H1 (cell line): ENCODE data around the gene DET1. TPM values are rescaled to one million over a fixed set of nuclear protein-coding genes. Genes with fewer than 3 reads are reported as not detected.

Source experiments
- CTCF ChIA-PET: fragments of 300-600 bp; sonication (Branson Sonifier 250); formaldehyde crosslinking; loops from one replicate; lab custom pipeline; 2021; ENCODE audit not compliant: partially characterized antibody; lab: Charles Lee
- POLR2A ChIA-PET: fragments of 300-600 bp; sonication (Branson Sonifier 250); formaldehyde crosslinking; loops from one replicate; lab custom pipeline; 2021; ENCODE audit warnings: inconsistent platforms; ENCODE audit not compliant: partially characterized antibody; lab: Charles Lee
- DNase-seq, 2 experiments: peaks; one replicate each; pipeline versions ENCODE4 v3.0.0 to v3.0.0-alpha.2; 2010 to 2022; ENCODE audit warnings: low spot score in 2 of 2, low read depth in 1 of 2, mixed read lengths in 1 of 2
- FAIRE-seq: peaks from 2 replicates; lab custom pipeline; 2011; peaks lifted over from hg19 to GRCh38; lab: Jason Lieb, UNC
- H2AFZ ChIP-seq: 2 replicates; pipeline ENCODE4 v1.8.1; 2012; ENCODE audit warnings: low read length, inconsistent platforms
- H2AK5ac ChIP-seq: 2 replicates; pipeline ENCODE4 v1.6.1; 2013; ENCODE audit warnings: low read depth, low read length
- H2BK120ac ChIP-seq: replicated peaks from 2 replicates; pipeline ENCODE3; 2013; ENCODE audit warnings: low read depth, low read length, inconsistent platforms
- H2BK12ac ChIP-seq: 2 replicates; pipeline ENCODE4 v1.6.1; 2013; ENCODE audit warnings: low read depth, low read length
- H2BK15ac ChIP-seq: 2 replicates; pipeline ENCODE4 v1.6.1; 2013; ENCODE audit warnings: low read length
- H2BK20ac ChIP-seq: 2 replicates; pipeline ENCODE4 v1.6.1; 2013; ENCODE audit warnings: low read length
- H2BK5ac ChIP-seq: 2 replicates; pipeline ENCODE4 v1.6.1; 2013; ENCODE audit warnings: low read depth, low read length
- H3K14ac ChIP-seq: 2 replicates; pipeline ENCODE4 v1.6.1; 2013; ENCODE audit warnings: inconsistent platforms; ENCODE audit not compliant: insufficient read length
- H3K18ac ChIP-seq: 2 replicates; pipeline ENCODE4 v1.6.1; 2013; ENCODE audit warnings: low read length; ENCODE audit errors: extremely low read depth
- H3K23ac ChIP-seq: 2 replicates; pipeline ENCODE4 v1.6.1; 2013; ENCODE audit warnings: inconsistent platforms; ENCODE audit not compliant: insufficient read length
- H3K23me2 ChIP-seq: 2 replicates; pipeline ENCODE4 v1.6.1; 2013; ENCODE audit warnings: low read depth, low read length
- H3K27ac ChIP-seq: 2 replicates; pipeline ENCODE4 v1.6.1; 2011; ENCODE audit warnings: low read depth, low read length, inconsistent platforms
- H3K27me3 ChIP-seq, 4 experiments: replicated peaks in 1 of 4; 1 replicate in 1 of 4; 2 replicates in 3 of 4; pipeline versions ENCODE4 v1.6.1 to v1.8.1; 2011 to 2013; ENCODE audit warnings: low read length in 3 of 4, mild to moderate bottlenecking in 3 of 4, inconsistent platforms in 2 of 4, mixed read lengths in 2 of 4, moderate library complexity in 1 of 4; ENCODE audit not compliant: control insufficient read depth in 3 of 4, insufficient read depth in 3 of 4; ENCODE audit errors: extremely low read depth in 1 of 4
- H3K36me3 ChIP-seq, 4 experiments: 2 replicates each; pipeline versions ENCODE4 v1.6.1 to v1.8.1; 2011 to 2013; ENCODE audit warnings: mild to moderate bottlenecking in 4 of 4, low read length in 3 of 4, moderate library complexity in 2 of 4, control low read depth in 1 of 4, inconsistent platforms in 1 of 4; ENCODE audit not compliant: insufficient read depth in 4 of 4, control insufficient read depth in 2 of 4
- H3K4ac ChIP-seq: replicated peaks from 2 replicates; pipeline ENCODE3; 2013; ENCODE audit warnings: low read length, low read depth, mixed read lengths, inconsistent platforms; ENCODE audit not compliant: insufficient read length
- H3K4me1 ChIP-seq, 4 experiments: replicated peaks in 1 of 4; 1 replicate in 1 of 4; 2 replicates in 3 of 4; pipeline versions ENCODE4 v1.6.1 to v1.8.1; 2011 to 2013; ENCODE audit warnings: low read length in 3 of 4, inconsistent platforms in 2 of 4, mixed read lengths in 1 of 4; ENCODE audit not compliant: insufficient read depth in 4 of 4, control insufficient read depth in 3 of 4
- H3K4me2 ChIP-seq, 2 experiments: 2 replicates each; pipeline versions ENCODE4 v1.6.1 to v1.8.1; 2011 to 2013; ENCODE audit warnings: low read depth in 2 of 2, low read length in 2 of 2, control low read depth in 1 of 2, inconsistent platforms in 1 of 2, mild to moderate bottlenecking in 1 of 2; ENCODE audit not compliant: insufficient read depth in 1 of 2
- H3K4me3 ChIP-seq, 4 experiments: fragments of 200-600, 300-600 bp in 1 of 4; sonication (generic), shearing (Covaris generic), sonication (Bioruptor Twin) in 1 of 4; 2 replicates each; pipeline versions ENCODE4 v1.5.1 to v1.8.1; 2011 to 2016; ENCODE audit warnings: low read length in 4 of 4, low read depth in 3 of 4, control low read depth in 2 of 4, inconsistent platforms in 2 of 4, mild to moderate bottlenecking in 2 of 4, mixed read lengths in 1 of 4, moderate library complexity in 1 of 4; ENCODE audit not compliant: insufficient read depth in 2 of 4; ENCODE audit errors: extremely low read depth in 1 of 4
- H3K56ac ChIP-seq: replicated peaks from 2 replicates; pipeline ENCODE3; 2013; ENCODE audit warnings: low read depth, mild to moderate bottlenecking, mixed read lengths, low read length, inconsistent platforms; ENCODE audit not compliant: insufficient read length
- H3K79me1 ChIP-seq: 2 replicates; pipeline ENCODE4 v1.6.1; 2013; ENCODE audit warnings: low read depth, low read length, control low read depth
- H3K79me2 ChIP-seq, 2 experiments: 2 replicates each; pipeline versions ENCODE4 v1.6.1 to v1.8.1; 2012 to 2013; ENCODE audit warnings: low read length in 2 of 2, mild to moderate bottlenecking in 2 of 2, inconsistent platforms in 1 of 2; ENCODE audit not compliant: insufficient read depth in 2 of 2, control insufficient read depth in 1 of 2
- H3K9ac ChIP-seq, 4 experiments: replicated peaks in 1 of 4; 1 replicate in 1 of 4; 2 replicates in 3 of 4; pipeline versions ENCODE4 v1.6.1 to v1.8.1; 2011 to 2013; ENCODE audit warnings: low read depth in 3 of 4, low read length in 3 of 4, control low read depth in 2 of 4, mild to moderate bottlenecking in 2 of 4, moderate library complexity in 2 of 4, inconsistent platforms in 1 of 4; ENCODE audit errors: extremely low read depth in 1 of 4
- H3K9me3 ChIP-seq, 2 experiments: 2 replicates each; pipeline versions ENCODE4 v1.6.1 to v1.8.1; 2012 to 2013; ENCODE audit warnings: mild to moderate bottlenecking in 2 of 2, moderate library complexity in 2 of 2, control low read depth in 1 of 2, inconsistent platforms in 1 of 2, low read depth in 1 of 2, low read length in 1 of 2, mixed read lengths in 1 of 2; ENCODE audit not compliant: insufficient read depth in 2 of 2
- H4K20me1 ChIP-seq, 2 experiments: replicated peaks in 1 of 2; 2 replicates each; pipeline versions ENCODE3 to v1.8.1; 2011 to 2013; ENCODE audit warnings: inconsistent platforms in 2 of 2, low read length in 2 of 2, mild to moderate bottlenecking in 1 of 2; ENCODE audit not compliant: insufficient read depth in 2 of 2, control insufficient read depth in 1 of 2
- H4K5ac ChIP-seq: 2 replicates; pipeline ENCODE4 v1.6.1; 2013; ENCODE audit warnings: low read length, low read depth, mixed read lengths, inconsistent platforms; ENCODE audit not compliant: insufficient read length
- H4K8ac ChIP-seq: 2 replicates; pipeline ENCODE4 v1.8.0; 2013; ENCODE audit warnings: mild to moderate bottlenecking, moderate library complexity, low read length, inconsistent platforms; ENCODE audit not compliant: insufficient read depth; ENCODE audit errors: extremely low read depth
- H4K91ac ChIP-seq: replicated peaks from 2 replicates; pipeline ENCODE3; 2013; ENCODE audit warnings: low read length, mixed read lengths, inconsistent platforms; ENCODE audit not compliant: insufficient read length
- CBX5 ChIP-seq: fragments of 300-800, 300-1000 bp; sonication (generic); IDR thresholded peaks from 2 replicates; pipeline ENCODE4 v1.7.1; 2016; ENCODE audit warnings: antibody characterized with exemption, low read length, low read depth
- CTBP2 ChIP-seq: IDR thresholded peaks from 2 replicates; pipeline ENCODE4 v1.7.0; 2011; ENCODE audit warnings: borderline replicate concordance, mild to moderate bottlenecking, moderate library complexity, mixed read lengths, low read length; ENCODE audit not compliant: insufficient read depth, insufficient read length
- HDAC2 ChIP-seq, 2 experiments: fragments of 300-600 bp in 1 of 2; sonication (generic) in 1 of 2; IDR thresholded peaks; 2 replicates each; pipeline ENCODE4 v1.6.1; 2011 to 2012; ENCODE audit warnings: low read depth in 2 of 2, low read length in 2 of 2, mild to moderate bottlenecking in 2 of 2, moderate library complexity in 2 of 2, borderline replicate concordance in 1 of 2, inconsistent platforms in 1 of 2
- WGBS, 2 experiments: shearing (Covaris generic) in 1 of 2; methylation state at CpG; one replicate each; pipeline versions ENCODE4 v1.1.6 to v1.1.7; 2013 to 2015; ENCODE audit warnings: low lambda C conversion rate in 2 of 2, mixed read lengths in 2 of 2, inconsistent platforms in 1 of 2, low coverage in 1 of 2, missing lambda C conversion rate in 1 of 2; ENCODE audit not compliant: insufficient replicate concordance in 2 of 2, insufficient coverage in 1 of 2, insufficient read length in 1 of 2; ENCODE audit errors: extremely low coverage in 1 of 2, missing lambda C conversion rate in 1 of 2; 5-methylcytosine and 5-hydroxymethylcytosine counted together
- polyA plus RNA-seq, 7 experiments: library from polyadenylated mRNA; depleted of rRNA in 3 of 7; stranded (reverse) in 5 of 7; unstranded in 2 of 7; fragments of >200 nt in 5 of 7; fragments of 200-250 nt in 2 of 7; gene quantifications; 1 replicate in 5 of 7; 2 replicates in 1 of 7; 4 replicates in 1 of 7; pipeline versions ENCODE4 v1.2.1 to v1.2.3, GENCODE V29; 2011 to 2013; ENCODE audit warnings: missing spikeins in 2 of 7, mixed read lengths in 2 of 7
- total RNA-seq: library from RNA; stranded (reverse); fragmentation: NEBNext Ultra II Directional; extraction: Animal tissue kit (Norgen Biotek cat#: 25700); gene quantifications from 2 replicates; pipeline ENCODE4 v1.2.1, GENCODE V29; 2021
- TF ChIP-seq, protein P1 (sequence below): IDR thresholded peaks from 2 replicates; pipeline ENCODE4 v1.6.1; 2011; ENCODE audit warnings: low read depth, mild to moderate bottlenecking, low read length; ENCODE audit not compliant: insufficient read depth

DET1 gene
- total and polyA plus RNA-seq, 2 of the 8 experiments (the other 6 are each of a cell fraction or from before 2014, with no cell fraction given), result 5.4 to 8.5 TPM

DNA sequence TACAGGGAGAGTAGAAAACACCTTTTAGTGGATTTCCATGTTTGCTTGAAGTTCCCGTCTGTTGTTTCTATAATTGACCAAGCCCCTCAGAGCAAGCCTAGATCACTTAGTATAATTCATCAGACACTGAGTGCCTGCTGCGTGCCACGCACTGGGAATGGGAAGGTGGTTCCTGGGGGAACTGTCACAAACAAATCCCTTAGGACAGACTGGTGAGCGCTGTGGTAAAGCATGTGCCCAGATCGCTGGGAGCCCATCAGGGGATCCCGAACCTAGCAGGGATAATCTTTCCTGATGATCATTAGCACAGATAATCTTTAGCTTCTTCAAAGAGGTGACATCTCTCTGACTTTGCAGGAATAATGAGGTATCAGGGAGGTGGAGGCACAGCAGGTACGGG is 69.4 kb downstream of the DET1 start:
- CTCF ChIA-PET, result interaction anchor here (0.5 to 5.2 kb wide), 21 partner anchors 9 to 358 kb away, joined by 3 to 32 read pairs (median 4); partner anchors contain the start of gene ISG20
- no peak for FAIRE-seq
- no peak overlapping the region for H3K27ac ChIP-seq

More for the DNA sequence above, 69.4 kb downstream of the DET1 start:
- Histone ChIP-seq H3K27me3 (no peaks in the 10 kb centered on the region), H4K91ac (no peak overlapping the region), H4K20me1 (peaks cover 2 to 6% of the 10 kb centered on the region in 2 experiments), H2BK120ac (no peak overlapping the region), H4K5ac (no peak overlapping the region), H3K56ac (no peak overlapping the region), H3K4me2 (no peak overlapping the region), H3K4ac (no peak overlapping the region), H2BK5ac (no peak overlapping the region), H3K79me1 (no peaks in the 10 kb centered on the region; the same call in 1 of the 2 replicates), H3K9ac (no peak overlapping the region), H3K36me3 (peaks cover 2 to 21% (median 16%) of the 10 kb centered on the region in 4 experiments; a peak in 6 of 8 replicates), H3K23me2 (no peaks in the 10 kb centered on the region), H3K4me3 (no peak overlapping the region), H3K9me3 (no peaks in the 10 kb centered on the region), H2BK12ac (no peak overlapping the region), H2AFZ (no peak overlapping the region), H3K23ac (no peak overlapping the region), H2BK15ac (no peak overlapping the region), H2BK20ac (no peak overlapping the region), H3K14ac (no peak overlapping the region), H2AK5ac (no peak overlapping the region), H3K4me1 (no peaks in the 10 kb centered on the region), H3K18ac (no peak overlapping the region), H4K8ac (no peak overlapping the region), H3K79me2 (no peaks in the 10 kb centered on the region)
- 92% methylated on average over 7 of the region's 7 CpGs; no CpG with 5 or more reads in 1 of the 2 experiments for WGBS, 2 experiments
- TF ChIP-seq CTBP2, result no peak
- no peak for TF ChIP-seq CBX5
- TF ChIP-seq HDAC2 (IDR thresholded peaks at IDR 0.05; ENCODE audit: borderline replicate concordance in 1 of 2, low read depth in 2 of 2, low read length in 2 of 2), result no peak
- TF ChIP-seq, protein P1, sequence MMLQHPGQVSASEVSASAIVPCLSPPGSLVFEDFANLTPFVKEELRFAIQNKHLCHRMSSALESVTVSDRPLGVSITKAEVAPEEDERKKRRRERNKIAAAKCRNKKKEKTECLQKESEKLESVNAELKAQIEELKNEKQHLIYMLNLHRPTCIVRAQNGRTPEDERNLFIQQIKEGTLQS, result no peak
- DNase-seq, result no peak
- POLR2A ChIA-PET, result interaction anchor here (4.4 kb wide), 1 partner anchor 10 kb away, joined by 25 read pairs; the partner anchor contains the start of genes MRPL46 and MRPS11
